Measurements from ENCODE around the gene KCNH8.

GRCh38 chr3:19543212-19543841, 395.0 kb downstream of the KCNH8 start:
- TF ChIP-seq CTCF (IDR thresholded peaks at IDR 0.05) (peak; percentile 28 to 49 (median 38)), POLR2AphosphoS5 (IDR thresholded peaks at IDR 0.05) (no peak)
